Peyer's patch (tissue), 4 donors: ENCODE results near the gene ADD2. TPM values are rescaled to one million over a fixed set of nuclear protein-coding genes. Genes with fewer than 3 reads are reported as not detected.

Experiments
- DNase-seq, 3 donors: peaks; one replicate each; pipeline ENCODE4 v3.0.0-alpha.2; 2017 to 2019
- H3K27ac ChIP-seq, 4 donors: fragments of 200-600 bp; sonication (generic); one replicate each; pipeline ENCODE4 v1.5.1; 2016 to 2019
- H3K27me3 ChIP-seq, 2 donors: fragments of 200-600 bp; sonication (generic); one replicate each; pipeline ENCODE4 v1.5.1; 2019
- H3K36me3 ChIP-seq, 3 donors: fragments of 200-600 bp; sonication (generic); one replicate each; pipeline ENCODE4 v1.5.1; 2016 to 2019
- H3K4me1 ChIP-seq, 4 donors: fragments of 200-600 bp; sonication (generic); one replicate each; pipeline ENCODE4 v1.5.1; 2016 to 2019
- H3K4me3 ChIP-seq, 4 donors: fragments of 200-600 bp; sonication (generic); 1 replicate in 3 of 4; 2 replicates in 1 of 4; pipeline ENCODE4 v1.5.1; 2016 to 2019; ENCODE audit warnings: mild to moderate bottlenecking in 1 of 4
- H3K9me3 ChIP-seq, 4 donors: fragments of 200-600 bp; sonication (generic); one replicate each; pipeline ENCODE4 v1.5.1; 2016 to 2019; ENCODE audit warnings: mild to moderate bottlenecking in 1 of 4
- CTCF ChIP-seq, 6 experiments: fragments of 450-650 bp in 4 of 6; fragments of 200-600 bp in 2 of 6; sonication (generic) in 1 of 6; IDR thresholded peaks; one replicate each; pipeline ENCODE4 v1.5.1; 2017 to 2019; ENCODE audit warnings: antibody characterized with exemption in 6 of 6, mild to moderate bottlenecking in 3 of 6, moderate library complexity in 1 of 6
- POLR2A ChIP-seq, 2 donors: fragments of 450-650 bp; IDR thresholded peaks; one replicate each; pipeline ENCODE4 v1.5.1; 2017; ENCODE audit warnings: antibody characterized with exemption in 2 of 2, mild to moderate bottlenecking in 2 of 2, moderate library complexity in 2 of 2
- total RNA-seq, 4 donors: library from RNA; depleted of rRNA; stranded (reverse); fragments of >200 nt; gene quantifications; one replicate each; pipeline ENCODE4 v1.1.0, GENCODE V29; 2016

The ADD2 gene
- total RNA-seq, 4 donors from 2014 or later = 0.28 to 14.0 (median 1.7) TPM; not detected in 1

DNA sequence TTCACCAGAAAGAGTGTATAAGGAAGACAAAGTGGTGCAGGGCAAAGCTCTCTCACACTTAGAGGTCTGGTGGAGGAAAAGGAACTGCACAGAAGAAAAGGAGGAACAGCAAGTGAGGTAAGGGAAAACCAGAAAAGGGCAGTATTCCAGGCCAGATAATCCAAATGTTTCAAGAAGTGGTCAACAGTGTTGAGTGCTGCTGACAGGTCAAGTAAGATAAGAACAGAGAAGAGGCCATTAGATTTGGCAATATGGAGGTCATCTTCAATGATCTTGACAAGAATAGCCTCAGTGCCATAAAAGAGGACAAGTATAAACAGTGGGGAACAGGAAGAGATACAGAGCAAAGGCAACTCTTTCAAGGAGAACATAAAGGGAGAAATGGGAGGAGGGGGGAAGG is 15.0 kb downstream of the ADD2 start:
- DNase-seq = no peak
- H3K4me3 ChIP-seq = no peak overlapping the region
- no peaks in the 10 kb centered on the region for H3K27me3 ChIP-seq
- H3K4me1 ChIP-seq = no peaks in the 10 kb centered on the region
- H3K9me3 ChIP-seq = no peaks in the 10 kb centered on the region
- H3K36me3 ChIP-seq = no peaks in the 10 kb centered on the region
- no peak overlapping the region for H3K27ac ChIP-seq
- TF ChIP-seq POLR2A (IDR thresholded peaks at IDR 0.05) (no peak), CTCF (IDR thresholded peaks at IDR 0.05) (no peak)

GRCh38 chr2:70752396-70752795 is 15.6 kb downstream of the ADD2 start:
- Histone ChIP-seq H3K27me3 (no peaks in the 10 kb centered on the region), H3K4me3 (no peak overlapping the region), H3K9me3 (no peaks in the 10 kb centered on the region), H3K36me3 (no peaks in the 10 kb centered on the region), H3K4me1 (no peaks in the 10 kb centered on the region), H3K27ac (no peak overlapping the region)
- no peak for TF ChIP-seq CTCF (IDR thresholded peaks at IDR 0.05)
- TF ChIP-seq POLR2A (IDR thresholded peaks at IDR 0.05) = no peak
- DNase-seq = no peak

DNA sequence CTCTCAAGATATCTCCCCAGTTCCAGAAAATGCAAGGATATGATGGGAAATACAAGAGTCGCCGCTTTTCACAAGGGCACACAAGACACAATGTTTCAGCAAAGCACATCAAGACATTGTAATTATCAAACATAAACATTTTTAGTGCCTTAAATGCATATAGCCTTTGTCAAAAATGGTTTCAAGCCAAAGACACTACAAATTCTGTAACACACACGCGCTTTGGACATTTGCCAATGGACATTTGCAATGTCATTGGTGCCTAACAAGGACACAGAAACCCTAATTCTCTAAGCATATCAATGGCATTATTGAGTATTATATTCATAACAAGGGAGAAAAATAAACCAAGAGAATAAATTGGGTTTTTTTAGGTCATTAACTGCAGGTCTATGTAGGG is 16.1 kb downstream of the ADD2 start:
- Histone ChIP-seq H3K4me3 (no peak overlapping the region), H3K9me3 (no peaks in the 10 kb centered on the region), H3K27ac (no peak overlapping the region), H3K27me3 (no peaks in the 10 kb centered on the region), H3K4me1 (no peaks in the 10 kb centered on the region), H3K36me3 (no peaks in the 10 kb centered on the region)
- TF ChIP-seq POLR2A (IDR thresholded peaks at IDR 0.05) = no peak
- no peak for TF ChIP-seq CTCF (IDR thresholded peaks at IDR 0.05)
- DNase-seq = no peak

DNA sequence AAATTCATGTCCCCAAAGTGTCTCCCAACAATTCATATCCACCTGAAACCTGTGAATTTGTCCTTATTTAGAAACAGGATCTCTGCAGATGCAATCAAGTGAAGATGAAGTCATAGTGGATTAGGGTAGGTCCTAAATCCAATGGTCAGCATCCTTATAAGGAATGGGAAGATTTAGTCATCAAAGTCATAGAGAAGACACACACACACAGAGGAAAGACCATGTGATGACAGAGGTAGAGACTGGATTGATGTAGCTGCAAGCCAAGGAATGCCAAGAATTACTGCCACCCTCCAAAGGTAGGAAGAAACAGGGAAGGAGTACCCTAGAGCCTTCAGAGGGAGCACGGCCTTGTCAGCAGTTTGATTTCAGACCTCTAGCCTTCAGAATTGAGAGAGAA is 17.7 kb downstream of the ADD2 start:
- Histone ChIP-seq H3K9me3 (no peaks in the 10 kb centered on the region), H3K27ac (no peak overlapping the region), H3K4me3 (no peak overlapping the region), H3K4me1 (no peaks in the 10 kb centered on the region), H3K27me3 (no peaks in the 10 kb centered on the region), H3K36me3 (no peaks in the 10 kb centered on the region)
- no peak for DNase-seq
- TF ChIP-seq CTCF (IDR thresholded peaks at IDR 0.05) = no peak
- TF ChIP-seq POLR2A (IDR thresholded peaks at IDR 0.05) = no peak

- DNase-seq = no peak
- H3K4me3 ChIP-seq = no peak overlapping the region
- H3K36me3 ChIP-seq = no peaks in the 10 kb centered on the region
- no peaks in the 10 kb centered on the region for H3K9me3 ChIP-seq
- TF ChIP-seq POLR2A (IDR thresholded peaks at IDR 0.05) (no peak), CTCF (IDR thresholded peaks at IDR 0.05) (no peak)
- no peaks in the 10 kb centered on the region for H3K4me1 ChIP-seq
- H3K27ac ChIP-seq = no peak overlapping the region
- H3K27me3 ChIP-seq = no peaks in the 10 kb centered on the region
Observed at GRCh38 chr2:70748002-70748784, 19.8 kb downstream of the ADD2 start.
